Right hindlimb (tissue), 1 donor: Measurements from ENCODE around the gene TEDC1.

Source experiments
- DNase-seq: peaks from one replicate; pipeline ENCODE4 v3.0.0-alpha.2; 2018

TEDC1 gene

DNA sequence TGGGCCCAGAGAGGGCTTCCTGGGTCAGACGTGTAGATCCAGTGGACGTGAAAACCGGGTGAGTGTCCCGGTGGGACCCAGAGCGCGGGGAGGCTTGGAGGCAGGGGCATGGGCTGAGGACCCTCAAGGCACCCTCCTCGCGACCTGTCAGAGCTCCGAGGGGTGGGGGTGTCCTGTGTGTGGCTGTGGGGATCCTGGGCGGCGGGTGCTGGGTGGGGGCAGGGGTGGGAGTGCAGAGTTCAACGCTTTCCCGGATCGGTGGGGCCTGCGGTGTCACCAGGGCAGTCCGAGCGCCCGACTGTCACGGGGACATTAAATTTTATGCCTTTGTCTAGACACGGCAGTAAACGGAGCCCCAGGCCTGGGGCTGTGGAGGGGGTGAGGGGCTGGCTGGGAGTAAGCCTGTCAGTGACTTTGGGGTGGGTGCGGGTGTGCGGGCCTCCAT, 36.4 kb downstream of the TEDC1 start:
- no peak for DNase-seq

DNA sequence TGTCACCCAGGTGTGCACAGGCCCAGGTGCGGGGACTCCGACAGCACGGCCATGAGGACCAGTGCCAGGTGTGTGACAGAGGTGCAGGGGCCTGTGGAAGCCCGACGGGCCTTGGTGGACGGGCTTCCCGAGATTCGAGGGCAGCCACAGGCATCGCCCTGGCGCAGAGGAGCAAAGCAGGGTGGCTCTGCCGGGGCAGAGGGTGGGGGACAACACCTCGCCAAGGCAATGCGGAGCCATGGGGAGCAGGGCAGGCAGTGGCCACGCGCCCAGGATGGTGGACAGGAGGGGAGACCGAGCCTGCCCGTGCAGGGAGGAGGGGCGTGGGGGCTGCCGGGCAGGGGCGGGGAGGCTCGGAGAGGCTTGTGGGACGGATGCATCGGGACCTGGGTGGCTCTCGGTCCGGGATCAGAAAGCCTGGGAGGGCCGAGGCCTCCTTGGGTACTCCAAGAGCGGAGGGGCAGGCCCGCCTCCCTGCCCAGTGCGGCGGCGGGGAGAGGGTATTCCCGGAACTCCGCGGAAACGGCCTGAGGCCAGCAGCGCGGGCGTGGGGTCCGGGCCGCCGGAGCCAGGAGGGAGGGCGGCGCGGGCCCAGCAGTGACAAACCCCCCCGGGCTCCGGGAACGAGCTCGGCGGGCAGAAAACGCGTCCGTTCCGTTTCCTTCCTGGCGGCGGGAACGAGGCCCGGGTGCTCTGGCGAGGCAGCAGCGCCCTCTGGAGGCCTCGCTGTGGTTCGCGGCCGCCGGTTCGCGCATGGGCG, 37.0 kb downstream of the TEDC1 start:
- peak; percentile 88 for DNase-seq

DNA sequence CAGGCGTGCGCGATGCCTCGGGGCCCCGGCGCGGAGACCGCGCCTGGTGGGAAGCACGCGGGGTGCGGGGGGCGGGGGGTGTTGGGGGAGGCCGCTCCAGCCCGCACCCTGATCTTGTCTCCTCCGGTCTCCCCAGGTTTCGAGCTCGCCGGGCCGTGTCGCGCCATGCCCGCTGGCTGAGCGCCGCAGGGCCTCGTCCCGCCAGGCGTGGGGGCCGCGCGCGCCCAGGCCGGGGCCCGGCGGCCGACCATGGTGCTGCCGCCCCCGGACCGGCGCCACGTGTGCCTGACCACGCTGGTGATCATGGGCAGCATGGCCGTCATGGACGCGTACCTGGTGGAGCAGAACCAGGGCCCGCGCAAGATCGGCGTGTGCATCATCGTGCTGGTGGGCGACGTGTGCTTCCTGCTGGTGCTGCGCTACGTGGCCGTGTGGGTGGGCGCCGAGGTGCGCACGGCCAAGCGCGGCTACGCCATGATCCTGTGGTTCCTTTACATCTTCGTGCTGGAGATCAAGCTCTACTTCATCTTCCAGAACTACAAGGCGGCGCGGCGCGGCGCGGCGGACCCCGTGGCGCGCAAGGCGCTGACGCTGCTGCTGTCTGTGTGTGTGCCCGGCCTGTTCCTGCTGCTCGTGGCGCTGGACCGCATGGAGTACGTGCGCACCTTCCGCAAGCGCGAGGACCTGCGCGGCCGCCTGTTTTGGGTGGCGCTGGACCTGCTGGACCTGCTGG, 37.7 kb downstream of the TEDC1 start:
- DNase-seq = peak; percentile 51

DNA sequence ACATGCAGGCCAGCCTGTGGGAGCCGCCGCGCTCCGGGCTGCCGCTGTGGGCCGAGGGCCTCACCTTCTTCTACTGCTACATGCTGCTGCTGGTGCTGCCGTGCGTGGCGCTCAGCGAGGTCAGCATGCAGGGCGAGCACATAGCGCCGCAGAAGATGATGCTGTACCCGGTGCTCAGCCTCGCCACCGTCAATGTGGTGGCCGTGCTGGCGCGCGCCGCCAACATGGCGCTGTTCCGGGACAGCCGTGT, 38.2 kb downstream of the TEDC1 start:
- no peak for DNase-seq

DNA sequence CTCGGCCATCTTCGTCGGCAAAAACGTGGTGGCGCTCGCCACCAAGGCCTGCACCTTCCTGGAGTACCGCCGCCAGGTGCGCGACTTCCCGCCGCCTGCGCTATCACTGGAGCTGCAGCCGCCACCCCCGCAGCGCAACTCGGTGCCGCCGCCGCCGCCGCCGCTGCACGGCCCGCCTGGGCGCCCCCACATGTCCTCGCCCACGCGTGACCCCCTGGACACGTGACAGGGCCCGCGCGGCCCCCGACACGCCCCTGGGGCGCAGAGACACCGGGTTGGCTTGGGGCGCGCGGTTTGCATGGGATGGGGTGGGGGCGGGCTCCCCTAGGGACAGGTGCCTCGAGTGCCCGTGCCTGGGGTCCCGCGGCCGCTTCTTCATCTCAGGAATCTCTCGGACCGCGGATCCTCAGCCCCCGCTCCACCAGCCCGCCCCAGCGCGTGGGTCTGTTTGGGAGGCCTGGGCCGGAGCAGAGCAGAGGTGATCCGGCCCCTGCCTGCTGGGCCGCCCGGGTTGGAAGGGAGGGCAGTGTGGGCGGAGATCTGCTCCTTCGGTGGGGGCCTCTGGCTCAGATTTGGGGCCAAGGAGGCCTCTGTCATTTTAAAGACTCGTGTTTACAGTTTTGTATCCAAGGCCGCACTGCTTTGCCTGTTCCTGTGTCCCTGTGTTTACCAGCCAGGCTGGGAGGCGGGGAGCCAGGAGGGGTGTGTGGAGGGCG, 38.7 kb downstream of the TEDC1 start:
- DNase-seq = peak; percentile 59

DNA sequence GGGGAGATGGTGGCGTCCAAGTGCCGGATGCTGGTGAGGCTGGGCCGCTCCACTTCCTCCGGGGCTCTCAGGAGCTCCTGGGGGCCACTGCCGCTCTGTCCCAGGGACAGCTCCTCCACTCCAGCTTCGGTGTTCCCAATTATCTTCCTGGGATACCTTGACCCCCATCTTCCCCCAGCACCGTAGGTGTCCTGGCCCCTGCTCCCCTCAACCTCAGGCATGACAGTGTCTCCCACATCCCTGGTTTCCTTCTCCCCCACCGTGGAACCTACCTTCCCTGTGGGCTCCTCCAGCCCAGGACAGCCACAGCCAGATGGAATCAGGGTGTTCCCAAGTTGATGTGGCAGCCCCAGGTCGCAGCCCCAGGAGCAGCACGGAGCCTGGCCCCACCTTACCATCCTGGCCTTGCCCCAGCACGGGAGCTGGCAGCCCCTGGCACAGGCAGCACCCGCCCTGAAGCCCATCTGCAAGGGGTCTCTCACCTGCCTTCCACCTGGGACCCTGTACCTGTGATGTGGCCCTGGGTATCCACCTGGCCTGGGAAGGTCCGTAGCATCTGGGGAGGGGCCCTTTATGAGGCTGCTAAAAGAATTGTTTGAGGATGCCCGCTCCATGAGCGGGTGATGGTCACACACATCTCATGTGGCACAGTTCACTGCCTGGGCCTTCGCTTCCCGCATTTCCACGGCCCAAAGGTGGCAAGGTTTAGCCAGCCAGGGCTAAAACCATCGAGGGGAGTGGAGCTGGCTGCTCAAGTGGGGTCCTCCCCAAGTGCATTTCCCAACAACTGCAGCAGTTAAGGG, 39.4 kb downstream of the TEDC1 start:
- DNase-seq = no peak

DNA sequence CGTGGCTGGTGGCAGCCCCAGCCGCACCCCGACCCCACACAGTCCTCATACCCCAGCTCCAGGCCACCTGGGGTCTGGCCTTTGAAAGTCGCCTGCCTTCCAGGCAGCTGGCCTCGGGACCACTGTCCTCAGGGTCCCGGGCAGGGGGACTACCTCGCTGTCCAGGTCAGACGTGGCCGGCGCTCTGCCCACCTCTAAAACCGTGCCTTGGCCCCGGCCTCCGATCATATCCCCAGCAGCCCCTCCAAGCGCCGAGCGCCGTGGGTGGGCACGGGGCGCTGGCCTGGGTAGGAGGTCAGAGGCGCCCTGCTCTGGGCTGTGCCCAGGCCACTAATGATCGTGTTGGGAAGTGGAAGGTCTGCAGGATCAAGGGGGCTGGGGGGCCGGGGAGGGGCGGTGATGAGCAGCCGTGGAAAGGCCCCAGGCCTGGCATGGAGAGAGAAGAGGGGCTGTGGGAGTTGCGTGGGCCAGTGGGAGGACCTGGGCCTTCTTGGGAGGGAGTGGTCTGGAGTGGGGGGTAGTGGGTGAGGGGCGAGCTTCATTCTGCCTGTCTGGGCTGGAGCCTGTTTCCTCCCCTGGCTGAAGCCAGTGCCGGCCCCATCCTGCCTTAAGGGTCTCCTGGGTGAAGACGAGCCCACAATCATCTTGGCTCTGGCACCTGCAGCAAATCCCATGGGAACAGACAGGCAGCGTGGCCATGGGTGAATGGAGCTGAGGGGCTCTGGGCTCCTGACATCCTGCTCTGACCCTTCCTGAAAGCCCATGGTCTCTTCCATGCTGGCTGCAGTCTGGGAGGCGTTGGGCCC, 40.2 kb downstream of the TEDC1 start:
- no peak for DNase-seq

DNA sequence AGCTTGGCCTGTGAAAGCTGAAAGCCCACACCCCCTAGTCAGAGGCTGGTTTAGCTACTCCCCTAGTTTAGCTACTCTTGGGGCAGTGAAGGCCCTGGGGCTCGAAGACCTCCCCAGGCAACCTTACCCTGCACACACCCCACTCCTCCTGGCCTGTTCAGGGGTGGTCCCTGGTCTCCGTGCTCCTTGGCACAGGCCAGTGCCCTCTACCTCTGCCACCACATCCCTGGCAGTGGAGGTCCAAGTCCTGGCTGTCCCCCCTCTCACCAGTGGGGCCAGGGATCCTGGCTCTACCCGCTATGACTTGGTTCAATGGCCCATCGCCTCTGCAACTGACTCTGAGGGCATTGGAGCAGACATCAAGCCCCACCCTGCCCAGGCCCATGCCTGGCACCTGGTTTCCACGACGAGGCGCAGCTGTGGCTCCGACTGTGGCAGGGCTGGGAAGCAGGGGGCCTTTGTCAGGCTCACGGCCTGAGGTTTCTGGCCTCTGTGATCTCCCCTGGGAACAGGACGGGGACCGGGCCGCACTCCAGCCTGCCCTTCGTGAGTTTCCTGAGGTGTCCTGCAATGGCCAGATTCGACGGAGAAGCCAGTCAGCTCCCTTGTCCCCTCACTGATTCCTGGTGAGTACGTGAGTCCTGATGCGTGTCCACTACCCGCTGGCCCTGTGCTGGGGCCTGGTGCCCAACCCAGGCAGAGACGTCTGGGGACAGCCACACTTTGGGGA, 41.0 kb downstream of the TEDC1 start:
- DNase-seq = no peak

DNA sequence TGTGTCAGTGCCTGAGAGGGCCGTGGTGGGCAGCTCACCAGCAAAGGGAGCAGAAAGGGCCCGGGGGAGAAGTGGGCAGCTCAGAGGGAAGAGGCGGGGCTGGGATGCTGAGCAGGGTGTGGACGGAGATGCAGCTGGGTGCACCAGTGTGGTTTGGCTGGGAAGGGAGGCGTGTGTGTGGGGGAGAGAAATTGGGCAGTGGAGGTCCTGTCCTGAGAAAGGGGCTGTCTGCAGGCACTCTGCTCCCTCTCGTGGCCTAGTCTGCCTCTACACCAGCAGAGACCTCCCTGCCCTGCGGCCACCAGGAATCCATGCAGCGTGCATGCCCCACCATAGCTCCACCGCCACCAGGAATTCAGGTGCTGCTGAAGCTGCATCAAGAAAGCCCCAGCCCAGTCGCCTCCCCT, 41.7 kb downstream of the TEDC1 start:
- peak; percentile 43 for DNase-seq

DNA sequence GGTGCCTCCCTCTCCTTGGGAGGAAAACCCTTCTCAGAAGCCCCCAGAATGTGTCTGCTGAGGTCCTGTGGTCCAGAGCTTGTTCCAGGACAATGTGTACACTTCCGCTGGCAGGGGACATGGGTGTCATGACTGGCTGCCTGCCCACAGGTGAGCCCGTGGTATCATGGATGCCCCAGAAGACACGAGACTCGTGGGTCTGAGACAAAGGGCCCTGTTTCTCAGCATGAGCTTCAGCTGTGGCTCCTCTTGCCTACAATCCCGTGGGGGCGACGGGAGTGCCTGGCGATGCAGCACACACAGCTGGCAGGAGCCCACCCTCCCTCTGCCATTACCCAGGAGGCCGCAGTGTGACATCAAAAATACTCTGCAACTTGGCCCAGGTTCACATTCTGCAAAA, 42.3 kb downstream of the TEDC1 start:
- no peak for DNase-seq

DNA sequence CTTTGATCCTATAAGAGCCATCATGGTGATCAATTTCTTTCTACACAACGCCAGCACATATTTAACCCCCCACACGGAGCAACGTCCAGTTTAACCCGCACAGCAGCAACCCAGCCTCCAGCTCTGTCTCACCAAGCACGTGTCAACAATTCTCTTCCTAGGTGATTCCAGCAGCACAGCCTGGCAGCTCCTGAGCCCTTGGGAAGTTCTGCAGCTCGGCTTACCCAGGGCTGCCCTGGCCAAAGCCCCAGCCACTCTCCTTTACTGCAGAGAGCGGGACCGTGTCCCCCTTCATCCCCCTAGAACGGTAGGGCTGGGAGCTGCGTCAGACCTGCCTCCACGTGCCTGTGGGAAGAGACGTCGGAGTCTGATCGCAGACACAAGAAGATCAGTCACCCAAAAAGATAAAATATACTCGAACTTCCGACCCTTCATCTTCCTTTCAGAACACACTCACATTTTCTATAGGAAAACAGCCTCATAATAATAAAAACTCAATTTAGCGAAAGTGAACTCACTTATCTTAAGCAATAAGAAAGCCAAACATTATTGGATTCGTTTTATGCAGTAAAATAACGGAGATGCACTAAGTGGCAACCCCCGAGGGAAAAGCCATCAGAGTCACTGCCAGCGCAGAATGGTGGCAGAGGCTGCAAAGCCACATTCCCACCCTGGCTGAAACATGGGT, 42.9 kb downstream of the TEDC1 start:
- DNase-seq = no peak

DNA sequence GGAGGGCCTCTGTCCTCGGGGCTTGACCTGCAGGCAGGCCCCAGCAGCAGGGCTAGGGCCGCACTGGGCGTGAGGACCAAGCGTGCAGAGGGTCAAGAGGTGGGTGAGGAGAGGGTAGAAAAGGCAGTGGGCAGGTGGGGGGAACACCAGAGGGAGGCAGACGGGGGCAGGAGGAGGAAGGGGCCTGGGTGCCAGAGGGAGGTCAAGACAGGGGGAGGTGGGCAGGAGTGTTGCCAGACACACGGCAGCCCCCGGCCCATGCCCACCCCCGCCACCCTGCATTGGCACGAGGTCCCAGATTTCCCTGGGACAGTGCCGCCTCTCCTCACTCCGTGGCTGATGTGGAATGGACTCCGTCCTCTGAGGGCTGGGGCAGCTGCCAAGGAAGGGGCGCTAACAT, 43.5 kb downstream of the TEDC1 start:
- DNase-seq = no peak

DNA sequence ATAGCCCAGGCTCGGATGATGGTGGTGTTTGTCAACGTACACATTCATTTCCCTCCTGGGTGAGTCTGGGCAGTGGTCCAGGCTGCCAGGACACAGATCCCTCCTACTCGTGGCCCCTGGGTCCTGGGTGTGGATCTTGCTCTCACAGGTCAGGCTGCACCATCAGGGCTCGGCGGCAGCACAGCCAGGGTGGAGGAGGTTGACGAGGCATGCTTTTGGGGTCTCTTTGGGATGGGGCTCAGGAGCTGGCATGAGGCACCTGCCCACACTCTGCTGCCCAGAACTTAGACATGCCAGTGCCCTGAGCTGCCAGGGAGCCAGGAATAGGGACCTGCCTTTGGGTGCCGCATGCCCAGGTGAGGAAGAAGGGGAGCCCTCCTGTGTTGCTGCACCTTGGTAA, 45.0 kb downstream of the TEDC1 start:
- DNase-seq = no peak

DNA sequence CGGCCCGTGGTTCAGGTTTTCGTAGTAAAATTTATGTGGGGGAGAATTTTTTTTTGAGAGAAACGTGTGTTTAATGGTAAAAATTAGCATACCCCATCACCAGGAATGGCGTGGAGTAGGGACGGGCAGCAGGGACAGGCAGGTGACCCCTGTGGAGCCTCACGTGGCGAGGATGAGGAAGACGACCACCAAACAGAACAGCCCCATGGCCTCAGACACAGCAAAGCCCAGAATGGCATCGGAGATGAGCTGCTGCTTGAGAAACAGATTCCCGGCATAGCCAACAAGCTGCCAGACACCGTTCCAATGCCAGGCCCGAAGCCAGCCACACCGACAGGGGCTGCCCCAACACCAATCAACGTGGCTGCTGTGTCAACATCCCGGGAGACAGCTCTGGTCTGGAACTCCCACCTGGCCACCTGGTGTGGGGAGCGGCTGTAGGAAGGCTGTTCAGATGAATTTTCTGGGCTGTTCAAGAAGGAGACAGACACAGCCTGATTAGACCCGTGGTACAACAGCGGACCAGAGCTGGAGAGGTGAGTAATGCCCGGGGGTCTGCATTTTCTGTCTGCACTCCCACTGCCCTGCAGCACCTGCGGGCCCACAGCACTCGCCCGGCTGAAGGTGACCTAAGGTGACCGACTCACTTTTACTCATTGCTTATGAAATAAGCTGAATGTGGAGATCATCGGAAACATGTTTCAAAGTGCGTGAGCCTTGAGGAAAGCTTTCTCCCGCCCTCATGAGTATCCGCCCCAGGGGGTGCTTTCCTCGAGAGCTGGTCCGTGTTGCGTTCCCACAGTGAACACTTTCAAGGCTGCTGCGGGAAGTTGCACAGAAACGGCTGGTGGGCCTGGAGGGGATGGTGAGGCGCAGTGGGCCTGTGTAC, 45.9 kb downstream of the TEDC1 start:
- no peak for DNase-seq

DNA sequence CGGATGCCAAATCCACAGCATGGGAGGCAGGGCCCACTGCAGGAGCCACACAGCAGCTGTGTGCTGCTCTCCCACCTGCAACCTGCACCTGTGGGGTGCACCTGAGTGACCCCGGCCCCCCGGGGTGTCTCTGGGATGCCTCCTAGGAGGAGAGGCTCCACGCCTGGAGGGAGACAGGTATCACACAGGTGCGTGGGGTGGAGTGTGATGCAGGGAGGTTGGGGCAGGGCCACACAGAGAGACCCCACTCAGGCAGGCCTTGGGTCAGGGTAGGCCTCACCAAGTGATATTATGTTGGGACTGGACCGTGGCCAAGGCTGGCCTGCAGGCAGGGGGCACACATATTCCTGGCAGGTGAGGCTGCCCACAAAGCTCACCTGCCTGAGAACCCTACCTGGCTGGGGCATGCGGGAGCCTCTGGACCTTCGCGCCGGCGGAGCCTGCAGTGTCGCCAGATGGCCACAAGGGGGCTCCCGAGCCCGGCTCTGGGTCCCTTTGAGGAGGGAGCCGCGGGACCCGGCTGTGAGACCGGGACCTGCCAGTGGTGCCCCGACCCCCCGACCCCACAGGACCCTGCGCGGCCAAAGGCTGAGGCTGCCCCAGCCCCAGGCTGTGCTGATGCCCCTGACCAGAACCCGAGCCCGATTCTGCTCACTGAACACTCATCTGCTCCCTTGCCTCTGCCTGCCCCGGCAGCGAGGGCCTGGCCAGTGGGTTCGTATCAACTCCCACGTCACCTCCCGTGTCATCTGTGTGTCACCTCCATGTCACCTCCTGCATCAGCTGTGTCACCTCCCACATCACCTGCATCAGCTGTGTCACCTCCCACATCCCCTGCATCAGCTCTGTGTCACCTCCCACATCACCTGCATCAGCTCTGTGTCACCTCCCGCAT, 46.8 kb downstream of the TEDC1 start:
- DNase-seq = peak; percentile 51

DNA sequence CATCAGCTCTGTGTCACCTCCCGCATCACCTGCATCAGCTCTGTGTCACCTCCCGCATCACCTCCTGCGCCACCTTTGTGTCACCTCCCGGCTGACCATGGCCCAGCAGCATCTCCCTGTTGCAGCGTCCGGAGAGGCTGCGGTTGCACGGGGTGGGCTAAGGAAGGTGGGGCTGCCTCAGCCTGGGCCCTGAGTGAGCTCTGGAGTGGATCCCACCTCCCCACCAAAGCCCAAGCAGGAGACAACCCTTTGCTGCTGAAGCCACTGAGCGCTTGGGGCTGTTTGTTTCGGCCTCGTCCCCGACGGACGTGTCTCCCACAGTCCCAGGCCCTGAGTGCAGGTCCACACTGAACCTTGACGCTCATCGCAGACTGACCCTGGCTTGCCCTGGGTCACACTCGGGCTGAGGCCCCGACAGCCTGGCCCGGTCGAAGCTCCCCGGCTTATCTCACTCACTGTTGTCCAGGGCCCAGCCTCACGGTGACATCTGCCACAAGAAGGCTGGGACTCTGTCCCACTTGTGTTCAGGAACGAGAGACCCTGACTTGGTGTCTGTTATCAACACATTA, 47.5 kb downstream of the TEDC1 start:
- DNase-seq = no peak

DNA sequence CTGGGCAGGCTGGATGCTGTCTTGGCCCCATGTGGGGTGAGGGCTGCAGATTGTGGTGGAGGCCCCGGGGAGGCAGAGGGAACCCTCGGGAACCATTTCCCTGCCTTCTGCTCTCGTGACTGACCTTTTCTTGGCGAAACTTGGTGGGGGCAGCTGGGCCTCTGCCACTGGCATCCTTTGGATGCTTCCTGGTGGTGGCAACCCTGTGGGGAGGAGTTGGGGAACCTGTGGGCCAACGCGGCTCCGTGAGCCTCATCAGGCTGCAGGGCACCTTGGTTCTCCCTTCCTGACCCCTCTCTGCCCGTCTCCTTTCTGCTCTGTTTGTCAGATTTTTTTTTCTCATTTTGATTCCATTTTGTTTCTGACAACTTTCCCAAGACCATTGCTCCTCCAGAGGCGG, 49.8 kb downstream of the TEDC1 start:
- no peak for DNase-seq

DNA sequence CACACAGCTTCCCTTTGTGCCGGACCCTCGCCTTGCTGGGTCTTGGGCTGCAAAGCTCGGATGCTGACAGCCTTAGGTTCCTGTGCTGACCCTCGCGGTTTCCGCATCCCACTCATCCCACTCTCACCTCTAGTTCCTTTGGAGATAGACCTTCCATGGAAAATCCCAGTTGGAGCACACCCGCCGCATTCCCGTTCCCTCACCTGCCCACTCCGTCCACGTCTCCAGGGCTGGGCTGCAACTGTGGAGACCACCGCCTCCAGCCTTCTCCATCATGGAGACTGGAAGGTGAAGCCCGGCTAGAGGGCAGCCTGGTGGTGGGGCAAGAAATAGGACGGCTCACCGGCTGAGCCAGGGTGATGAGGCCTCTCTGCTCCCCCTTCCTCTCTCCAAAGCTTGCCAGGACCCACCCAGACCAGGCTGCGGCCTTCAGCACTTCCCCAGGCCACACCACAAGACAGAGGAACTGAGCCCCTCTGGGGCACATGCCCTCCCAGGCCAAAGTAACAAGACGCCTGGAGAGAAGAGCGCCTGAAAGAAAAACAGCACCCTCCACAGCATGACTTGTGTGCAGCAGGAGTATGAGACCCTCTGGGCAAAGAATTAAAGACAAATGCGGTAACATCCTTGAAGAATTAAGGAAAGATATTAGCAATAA, 50.3 kb downstream of the TEDC1 start:
- no peak for DNase-seq
